ENCODE measurements around the gene ZNF672.
A peak's percentile ranks its signal among the peaks of the same experiment; 100 is the strongest.

The ZNF672 gene

GRCh38 chr1:248837045-248837780 is 811 bp upstream of the ZNF672 start:
- peak; percentile 14 for DNase-seq

- peak; percentile 91 for DNase-seq
These were observed 538 bp downstream of the ZNF672 start for GRCh38 chr1:248838357-248839167.

- no peak for DNase-seq
These were observed 1.1 kb downstream of the ZNF672 start for GRCh38 chr1:248839168-248839555.

- DNase-seq: no peak
These were observed 2.9 kb downstream of the ZNF672 start for GRCh38 chr1:248840946-248841345.

- peak; percentile 51 for DNase-seq
These were observed 3.8 kb downstream of the ZNF672 start for GRCh38 chr1:248841702-248842395.

GRCh38 chr1:248842781-248843331 is 4.8 kb downstream of the ZNF672 start:
- peak; percentile 13 for DNase-seq

GRCh38 chr1:248843687-248844086 is 5.7 kb downstream of the ZNF672 start:
- no peak for DNase-seq

- no peak for DNase-seq
These were observed 6.5 kb downstream of the ZNF672 start for GRCh38 chr1:248844526-248844925.

GRCh38 chr1:248847181-248847955 is 9.3 kb downstream of the ZNF672 start:
- DNase-seq: peak; percentile 11

GRCh38 chr1:248847956-248848561 is 10.0 kb downstream of the ZNF672 start:
- DNase-seq: peak; percentile 11

- no peak for DNase-seq
These were observed 10.6 kb downstream of the ZNF672 start for GRCh38 chr1:248848602-248849001.

- peak; percentile 15 for DNase-seq
These were observed 11.1 kb downstream of the ZNF672 start for GRCh38 chr1:248849152-248849551.

GRCh38 chr1:248849637-248850036 is 11.6 kb downstream of the ZNF672 start:
- DNase-seq: no peak

- peak; percentile 9 for DNase-seq
These were observed 12.1 kb downstream of the ZNF672 start for GRCh38 chr1:248850124-248850523.

GRCh38 chr1:248850536-248851251 is 12.7 kb downstream of the ZNF672 start:
- peak; percentile 9 for DNase-seq

GRCh38 chr1:248851390-248851789 is 13.4 kb downstream of the ZNF672 start:
- DNase-seq: peak; percentile 16

- DNase-seq: no peak
These were observed 14.7 kb downstream of the ZNF672 start for GRCh38 chr1:248852481-248853405.

GRCh38 chr1:248853663-248854375 is 15.8 kb downstream of the ZNF672 start:
- peak; percentile 45 for DNase-seq

GRCh38 chr1:248855580-248855979 is 17.6 kb downstream of the ZNF672 start:
- no peak for DNase-seq

Measured in CD4-positive, alpha-beta T cell treated with Interleukin-15 for 1 hour (primary cell).